Measurements from ENCODE around the gene RICTOR.

GRCh38 chr5:38935437-38935836 is 138.8 kb downstream of the RICTOR start:
- TF ChIP-seq ZNF23 (tag by site-specific recombination; IDR thresholded peaks at IDR 0.05; ENCODE audit: borderline replicate concordance) (no peak), ZBTB44 (tag by site-specific recombination; IDR thresholded peaks at IDR 0.05) (no peak), ZNF701 (tag by site-specific recombination; IDR thresholded peaks at IDR 0.05) (no peak), PBX3 (CRISPR knock-in tag; IDR thresholded peaks at IDR 0.05) (no peak), CTCF (tag by site-specific recombination; IDR thresholded peaks at IDR 0.05) (no peak), ZNF776 (tag by site-specific recombination; IDR thresholded peaks at IDR 0.05; ENCODE audit: borderline replicate concordance) (no peak)
